Activated CD4-positive, alpha-beta T cell treated with anti-CD3 and anti-CD28 coated beads for 36 hours (primary cell): ENCODE data around the gene C3AR1. TPM values are rescaled to one million over a fixed set of nuclear protein-coding genes. Genes with fewer than 3 reads are reported as not detected.
A peak's percentile ranks its signal among the peaks of the same experiment; 100 is the strongest.
"Not testable (repeated sequence)": the region's sequence is repeated elsewhere in the genome, so short reads cannot be mapped to it uniquely, and the experiment has no call there.

Source experiments
- ATAC-seq: fragments of 200-7000 bp; cut with Tn5 transposase; one replicate; pipeline ENCODE4 v1.10.0; 2021; ENCODE audit warnings: mild to moderate bottlenecking, moderate library complexity
- CTCF ChIA-PET: fragments of 350-600 bp; sonication (Branson Sonifier 250); formaldehyde crosslinking; loops from one replicate; lab custom pipeline; 2021; ENCODE audit warnings: antibody characterized with exemption; lab: Charles Lee
- POLR2A ChIA-PET: fragments of 350-600 bp; sonication (Branson Sonifier 250); formaldehyde crosslinking; loops from one replicate; lab custom pipeline; 2021; ENCODE audit warnings: antibody characterized with exemption, inconsistent platforms; lab: Charles Lee
- DNase-seq: peaks from one replicate; pipeline ENCODE4 v3.0.0-alpha.2; 2020
- H3K27ac Mint-ChIP-seq: one replicate; pipeline ENCODE4 v1.8.0; 2021; ENCODE audit warnings: mixed read lengths
- H3K27me3 Mint-ChIP-seq: one replicate; pipeline ENCODE4 v1.8.0; 2021; ENCODE audit warnings: mixed read lengths
- H3K36me3 Mint-ChIP-seq: one replicate; pipeline ENCODE4 v1.8.0; 2021; ENCODE audit warnings: low read depth, mixed read lengths
- H3K4me1 Mint-ChIP-seq: one replicate; pipeline ENCODE4 v1.8.0; 2021; ENCODE audit warnings: mixed read lengths
- H3K4me3 Mint-ChIP-seq: one replicate; pipeline ENCODE4 v1.8.0; 2021; ENCODE audit warnings: mild to moderate bottlenecking, moderate library complexity, mixed read lengths
- H3K9me3 Mint-ChIP-seq: one replicate; pipeline ENCODE4 v1.8.0; 2021; ENCODE audit warnings: low read depth, mixed read lengths
- intact Hi-C, 2 experiments: fragments of 100-400 bp; cut with DNase I in 1 of 2; cut with micrococcal nuclease in 1 of 2; formaldehyde crosslinking; loops; one replicate each; pipeline versions ENCODE4 v1.14.2 to v1.15.1; 2022 to 2024; cut with DNase I, micrococcal nuclease
- total RNA-seq, 2 experiments: library from RNA; stranded (reverse); gene quantifications; one replicate each; pipeline ENCODE4 v1.2.3, GENCODE V29; 2021

Gene C3AR1
- under 1 TPM; 0.33 to 0.57 TPM for total RNA-seq

- ChIA-PET POLR2A (interaction anchor here (1.0 to 1.2 kb wide), 2 partner anchors 15 to 27 kb away, joined by 3 to 6 read pairs; no protein-coding TSS in a partner anchor), CTCF (interaction anchor here (0.6 to 3.0 kb wide), 10 partner anchors 9 to 999 kb away, joined by 3 to 15 read pairs (median 4); no protein-coding TSS in a partner anchor)
- Mint-ChIP-seq H3K27ac (peak within 1 kb of the TSS; percentile 76), H3K4me1 (peaks cover 29% of the 10 kb centered on the region), H3K9me3 (no peaks in the 10 kb centered on the region), H3K36me3 (no peaks in the 10 kb centered on the region), H3K27me3 (no peaks in the 10 kb centered on the region), H3K4me3 (peak within 1 kb of the TSS; percentile 43)
- intact Hi-C loops, result loop anchor here (1.0 kb wide), 2 partner anchors 11 to 16 kb away; partner anchors contain the start of gene NECAP1 (in 1 of the 2)
- ATAC-seq, result peak; percentile 98
- peak; percentile 48 for DNase-seq
Measured at GRCh38 chr12:8065991-8066594, at the start of gene C3AR1. Gene C3AR1 (minus strand): TSS chr12:8066359. CDS start chr12:8060185, 6,174 bp downstream.

- ATAC-seq, H3K4me1 Mint-ChIP-seq, H3K9me3 Mint-ChIP-seq, H3K36me3 Mint-ChIP-seq, H3K27me3 Mint-ChIP-seq, DNase-seq, H3K4me3 Mint-ChIP-seq, H3K27ac Mint-ChIP-seq, POLR2A ChIA-PET, intact Hi-C loops: not testable (repeated sequence)
- CTCF ChIA-PET, result interaction anchor here (0.7 to 1.6 kb wide), 3 partner anchors 12 to 118 kb away, joined by 3 to 5 read pairs (median 5); no protein-coding TSS in a partner anchor
Measured at GRCh38 chr12:8113117-8113516, 47.0 kb upstream of the C3AR1 start.

GRCh38 chr12:8108808-8109398 lies 42.7 kb upstream of the C3AR1 start:
- intact Hi-C loops, result loop anchor here (1.0 to 2.0 kb wide), 3 partner anchors 71 to 128 kb away; no protein-coding TSS in a partner anchor
- ChIA-PET POLR2A (no interaction called here), CTCF (interaction anchor here (0.6 to 5.2 kb wide), 20 partner anchors 9 to 288 kb away, joined by 3 to 27 read pairs (median 4); partner anchors contain the start of gene CLEC4A)
- Mint-ChIP-seq H3K4me3 (no peak overlapping the region), H3K27ac (peak overlapping the region; percentile 22), H3K27me3 (no peaks in the 10 kb centered on the region), H3K36me3 (peaks cover 29% of the 10 kb centered on the region), H3K4me1 (peaks cover 3% of the 10 kb centered on the region), H3K9me3 (no peaks in the 10 kb centered on the region)
- DNase-seq, result peak; percentile 89
- ATAC-seq, result peak; percentile 85

GRCh38 chr12:8099235-8099634 lies 33.1 kb upstream of the C3AR1 start:
- no peaks in the 10 kb centered on the region for H3K9me3 Mint-ChIP-seq
- peak; percentile 66 for ATAC-seq
- CTCF ChIA-PET, result interaction anchor here (1.3 to 3.1 kb wide), 3 partner anchors 8 to 11 kb away, joined by 4 to 10 read pairs (median 8); no protein-coding TSS in a partner anchor
- intact Hi-C loops, result no loop called here
- H3K4me3 Mint-ChIP-seq, result no peak overlapping the region
- POLR2A ChIA-PET, result no interaction called here
- no peak for DNase-seq
- H3K27ac Mint-ChIP-seq, result peak overlapping the region; percentile 59
- peaks cover 46% of the 10 kb centered on the region for H3K36me3 Mint-ChIP-seq
- peaks cover 10% of the 10 kb centered on the region for H3K4me1 Mint-ChIP-seq
- H3K27me3 Mint-ChIP-seq, result no peaks in the 10 kb centered on the region

GRCh38 chr12:8096281-8096915 lies 30.2 kb upstream of the C3AR1 start:
- CTCF ChIA-PET, result interaction anchor here (1.1 to 1.5 kb wide), 2 partner anchors 9 to 11 kb away, joined by 4 to 5 read pairs; no protein-coding TSS in a partner anchor
- H3K4me1 Mint-ChIP-seq, result peaks cover 10% of the 10 kb centered on the region
- POLR2A ChIA-PET, result interaction anchor here (0.6 kb wide), 1 partner anchor 10 kb away, joined by 3 read pairs; no protein-coding TSS in a partner anchor
- intact Hi-C loops, result no loop called here
- no peak overlapping the region for H3K4me3 Mint-ChIP-seq
- ATAC-seq (no peak), DNase-seq (no peak)
- no peaks in the 10 kb centered on the region for H3K27me3 Mint-ChIP-seq
- H3K36me3 Mint-ChIP-seq, result peaks cover 56% of the 10 kb centered on the region
- H3K27ac Mint-ChIP-seq, result no peak overlapping the region
- H3K9me3 Mint-ChIP-seq, result no peaks in the 10 kb centered on the region

GRCh38 chr12:8093291-8093690 lies 27.1 kb upstream of the C3AR1 start:
- Mint-ChIP-seq H3K9me3 (no peaks in the 10 kb centered on the region), H3K27me3 (no peaks in the 10 kb centered on the region), H3K36me3 (peaks cover 65% of the 10 kb centered on the region), H3K27ac (no peak overlapping the region), H3K4me3 (no peak overlapping the region), H3K4me1 (peaks cover 17% of the 10 kb centered on the region)
- CTCF ChIA-PET, result interaction anchor here (0.6 to 1.4 kb wide), 3 partner anchors 8 to 653 kb away, joined by 4 to 6 read pairs (median 4); no protein-coding TSS in a partner anchor
- no peak for ATAC-seq
- POLR2A ChIA-PET, result no interaction called here
- DNase-seq, result no peak
- intact Hi-C loops, result no loop called here

- H3K27ac Mint-ChIP-seq, result no peak overlapping the region
- H3K4me3 Mint-ChIP-seq, result no peak overlapping the region
- H3K36me3 Mint-ChIP-seq, result peaks cover 49% of the 10 kb centered on the region
- intact Hi-C loops, result no loop called here
- DNase-seq (no peak), ATAC-seq (no peak)
- no peaks in the 10 kb centered on the region for H3K9me3 Mint-ChIP-seq
- ChIA-PET CTCF (no interaction called here), POLR2A (no interaction called here)
- peaks cover 40% of the 10 kb centered on the region for H3K4me1 Mint-ChIP-seq
- no peaks in the 10 kb centered on the region for H3K27me3 Mint-ChIP-seq
Measured at GRCh38 chr12:8089716-8090115, 23.6 kb upstream of the C3AR1 start.

GRCh38 chr12:8089277-8089676 lies 23.1 kb upstream of the C3AR1 start:
- intact Hi-C loops, H3K27me3 Mint-ChIP-seq, ATAC-seq, POLR2A ChIA-PET, H3K9me3 Mint-ChIP-seq, H3K4me3 Mint-ChIP-seq, DNase-seq: not testable (repeated sequence)
- H3K36me3 Mint-ChIP-seq, result peaks cover 50% of the 10 kb centered on the region
- peak overlapping the region; percentile 90 for H3K27ac Mint-ChIP-seq
- CTCF ChIA-PET, result interaction anchor here (1.2 to 2.2 kb wide), 2 partner anchors 11 to 157 kb away, joined by 5 to 20 read pairs; no protein-coding TSS in a partner anchor
- peaks cover 44% of the 10 kb centered on the region for H3K4me1 Mint-ChIP-seq

GRCh38 chr12:8088574-8088973 lies 22.4 kb upstream of the C3AR1 start:
- peak; percentile 64 for DNase-seq
- Mint-ChIP-seq H3K27me3 (no peaks in the 10 kb centered on the region), H3K27ac (peak overlapping the region; percentile 90), H3K36me3 (peaks cover 51% of the 10 kb centered on the region), H3K4me1 (peaks cover 51% of the 10 kb centered on the region), H3K4me3 (peak overlapping the region; percentile 59), H3K9me3 (no peaks in the 10 kb centered on the region)
- intact Hi-C loops, result no loop called here
- ChIA-PET POLR2A (interaction anchor here (0.8 kb wide), 1 partner anchor 156 kb away, joined by 4 read pairs; no protein-coding TSS in a partner anchor), CTCF (interaction anchor here (0.6 to 2.2 kb wide), 8 partner anchors 10 to 156 kb away, joined by 3 to 20 read pairs (median 5); no protein-coding TSS in a partner anchor)
- peak; percentile 87 for ATAC-seq

- H3K36me3 Mint-ChIP-seq, result peaks cover 43% of the 10 kb centered on the region
- ATAC-seq (no peak), DNase-seq (no peak)
- CTCF ChIA-PET, result interaction anchor here (0.8 to 2.2 kb wide), 6 partner anchors 9 to 144 kb away, joined by 3 to 20 read pairs (median 6); no protein-coding TSS in a partner anchor
- peaks cover 54% of the 10 kb centered on the region for H3K4me1 Mint-ChIP-seq
- peak overlapping the region; percentile 59 for H3K4me3 Mint-ChIP-seq
- H3K27ac Mint-ChIP-seq, result peak overlapping the region; percentile 90
- POLR2A ChIA-PET, result interaction anchor here (0.6 kb wide), 2 partner anchors 240 to 741 kb away, joined by 3 to 7 read pairs; no protein-coding TSS in a partner anchor
- H3K9me3 Mint-ChIP-seq, result no peaks in the 10 kb centered on the region
- intact Hi-C loops, result no loop called here
- no peaks in the 10 kb centered on the region for H3K27me3 Mint-ChIP-seq
Measured at GRCh38 chr12:8087666-8088065, 21.5 kb upstream of the C3AR1 start.
